Thyroid gland (tissue), 4 donors: ENCODE data around the gene CROCC2. TPM values are rescaled to one million over a fixed set of nuclear protein-coding genes. Genes with fewer than 3 reads are reported as not detected.

Source experiments
- DNase-seq, 2 donors: peaks; one replicate each; pipeline ENCODE4 v3.0.0-alpha.2; 2019
- H3K27ac ChIP-seq, 3 donors: fragments of 200-600 bp; sonication (generic); 1 replicate in 2 of 3; 2 replicates in 1 of 3; pipeline ENCODE4 v1.5.1; 2016 to 2019; ENCODE audit warnings: mild to moderate bottlenecking in 1 of 3, moderate library complexity in 1 of 3
- H3K27me3 ChIP-seq: fragments of 200-600 bp; sonication (generic); one replicate; pipeline ENCODE4 v1.5.1; 2019
- H3K36me3 ChIP-seq, 2 donors: fragments of 200-600 bp; sonication (generic); one replicate each; pipeline ENCODE4 v1.5.1; 2016 to 2019
- H3K4me1 ChIP-seq, 2 donors: fragments of 200-600 bp; sonication (generic); one replicate each; pipeline ENCODE4 v1.5.1; 2017 to 2019
- H3K4me3 ChIP-seq, 3 donors: fragments of 200-600 bp; sonication (generic); replicated peaks in 1 of 3; 1 replicate in 2 of 3; 2 replicates in 1 of 3; pipeline ENCODE4 v1.5.1; 2016; ENCODE audit warnings: mild to moderate bottlenecking in 1 of 3
- H3K9me3 ChIP-seq: fragments of 200-600 bp; sonication (generic); one replicate; pipeline ENCODE4 v1.5.1; 2017
- POLR2A ChIP-seq, 2 donors: fragments of 450-650 bp; IDR thresholded peaks; one replicate each; pipeline ENCODE4 v1.6.1; 2017; ENCODE audit warnings: antibody characterized with exemption in 2 of 2, mild to moderate bottlenecking in 2 of 2, moderate library complexity in 1 of 2
- WGBS, 2 donors: methylation state at CpG; one replicate each; pipeline ENCODE4 v1.1.5; 2017; 5-methylcytosine and 5-hydroxymethylcytosine counted together
- intact Hi-C: fragments of 100-400 bp; cut with DNase I; formaldehyde crosslinking; loops from one replicate; pipeline ENCODE4 v1.15.1; 2023
- total RNA-seq, 4 donors: library from RNA; depleted of rRNA; stranded (reverse); fragments of >200 nt; gene quantifications; one replicate each; pipeline ENCODE4 v1.2.3, GENCODE V29; 2016
- TF ChIP-seq, protein P1 (sequence below), 6 experiments: fragments of 200-600 bp in 3 of 6; fragments of 450-650 bp in 3 of 6; sonication (generic) in 3 of 6; IDR thresholded peaks; one replicate each; pipeline ENCODE4 v1.5.1; 2016 to 2019; ENCODE audit warnings: antibody characterized with exemption in 6 of 6, mild to moderate bottlenecking in 2 of 6, inconsistent platforms in 1 of 6, moderate library complexity in 1 of 6

CROCC2 gene
- total RNA-seq, 4 donors from 2014 or later = not detected

GRCh38 chr2:240949791-240950705 lies 43.9 kb downstream of the CROCC2 start:
- DNase-seq = no peak
- WGBS, 2 donors = 84 to 92% methylated on average over 12 to 14 of the region's 14 CpGs

GRCh38 chr2:240951045-240951594 lies 45.0 kb downstream of the CROCC2 start:
- no peak overlapping the region for H3K27ac ChIP-seq
- H3K36me3 ChIP-seq = no peaks in the 10 kb centered on the region
- H3K4me1 ChIP-seq = peaks cover 6 to 24% of the 10 kb centered on the region in 2 donors
- intact Hi-C loops = no loop called here
- TF ChIP-seq, protein P1, sequence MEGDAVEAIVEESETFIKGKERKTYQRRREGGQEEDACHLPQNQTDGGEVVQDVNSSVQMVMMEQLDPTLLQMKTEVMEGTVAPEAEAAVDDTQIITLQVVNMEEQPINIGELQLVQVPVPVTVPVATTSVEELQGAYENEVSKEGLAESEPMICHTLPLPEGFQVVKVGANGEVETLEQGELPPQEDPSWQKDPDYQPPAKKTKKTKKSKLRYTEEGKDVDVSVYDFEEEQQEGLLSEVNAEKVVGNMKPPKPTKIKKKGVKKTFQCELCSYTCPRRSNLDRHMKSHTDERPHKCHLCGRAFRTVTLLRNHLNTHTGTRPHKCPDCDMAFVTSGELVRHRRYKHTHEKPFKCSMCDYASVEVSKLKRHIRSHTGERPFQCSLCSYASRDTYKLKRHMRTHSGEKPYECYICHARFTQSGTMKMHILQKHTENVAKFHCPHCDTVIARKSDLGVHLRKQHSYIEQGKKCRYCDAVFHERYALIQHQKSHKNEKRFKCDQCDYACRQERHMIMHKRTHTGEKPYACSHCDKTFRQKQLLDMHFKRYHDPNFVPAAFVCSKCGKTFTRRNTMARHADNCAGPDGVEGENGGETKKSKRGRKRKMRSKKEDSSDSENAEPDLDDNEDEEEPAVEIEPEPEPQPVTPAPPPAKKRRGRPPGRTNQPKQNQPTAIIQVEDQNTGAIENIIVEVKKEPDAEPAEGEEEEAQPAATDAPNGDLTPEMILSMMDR (IDR thresholded peaks at IDR 0.05) = no peak
- TF ChIP-seq POLR2A (IDR thresholded peaks at IDR 0.05) = no peak
- WGBS, 2 donors = 92% methylated on average over 3 of the region's 3 CpGs
- H3K9me3 ChIP-seq = no peaks in the 10 kb centered on the region
- DNase-seq = no peak
- no peak overlapping the region for H3K4me3 ChIP-seq
- no peaks in the 10 kb centered on the region for H3K27me3 ChIP-seq

More at GRCh38 chr2:240949791-240950705, 43.9 kb downstream of the CROCC2 start:
- Histone ChIP-seq H3K27me3 (no peaks in the 10 kb centered on the region), H3K9me3 (no peaks in the 10 kb centered on the region), H3K36me3 (no peaks in the 10 kb centered on the region), H3K4me1 (peaks cover 0 to 14% of the 10 kb centered on the region in 2 donors), H3K4me3 (no peak overlapping the region), H3K27ac (no peak overlapping the region)
- intact Hi-C loops = no loop called here
- no peak for TF ChIP-seq POLR2A (IDR thresholded peaks at IDR 0.05)
- TF ChIP-seq, protein P1 (IDR thresholded peaks at IDR 0.05) = no peak

DNA sequence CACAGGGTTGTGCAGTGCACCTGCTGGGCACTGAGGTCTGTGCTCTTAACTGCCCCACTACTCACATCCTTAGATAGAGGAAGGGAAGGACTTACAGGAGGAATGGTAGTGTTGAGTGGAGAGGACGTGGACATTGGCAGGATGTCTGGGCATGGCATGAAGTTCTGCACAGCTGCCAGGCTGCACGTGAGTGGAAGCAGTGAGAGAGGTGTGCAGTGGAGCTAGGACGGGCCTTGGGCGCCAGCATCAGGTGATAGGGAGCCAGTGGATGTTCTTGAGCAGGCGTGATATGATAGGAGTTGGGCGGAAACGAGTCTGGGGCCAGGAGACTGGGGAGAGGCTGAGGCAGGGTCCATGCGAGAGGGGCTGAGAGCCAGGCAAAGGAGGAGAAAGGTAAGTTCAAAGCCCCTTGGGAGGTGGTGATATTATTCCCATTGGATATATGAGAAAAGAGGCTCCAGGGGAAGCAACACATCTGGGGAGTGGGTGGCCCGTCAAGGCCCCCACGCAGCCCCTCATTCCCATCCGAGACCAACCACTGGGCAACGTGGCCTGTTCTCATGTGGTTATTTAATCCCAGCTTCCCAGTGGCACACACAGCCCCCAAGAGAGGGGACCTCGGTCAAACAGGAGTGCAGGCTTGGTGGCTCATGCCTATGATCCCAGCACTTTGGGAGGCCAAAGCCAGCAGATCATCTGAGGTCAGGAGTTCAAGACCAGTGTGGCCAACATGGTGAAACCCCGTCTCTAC lies 46.5 kb downstream of the CROCC2 start:
- intact Hi-C loops = no loop called here
- no peaks in the 10 kb centered on the region for H3K36me3 ChIP-seq
- peaks cover 15 to 40% of the 10 kb centered on the region in 2 donors for H3K4me1 ChIP-seq
- H3K9me3 ChIP-seq = no peaks in the 10 kb centered on the region
- H3K27me3 ChIP-seq = no peaks in the 10 kb centered on the region
- TF ChIP-seq POLR2A (IDR thresholded peaks at IDR 0.05) = no peak
- TF ChIP-seq, protein P1 (IDR thresholded peaks at IDR 0.05) = no peak
- no peak overlapping the region for H3K27ac ChIP-seq
- H3K4me3 ChIP-seq = no peak overlapping the region
- peak in 1 of 2 donors; percentile 41 for DNase-seq
- 83 to 85% methylated on average over 13 to 14 of the region's 14 CpGs for WGBS, 2 donors

DNA sequence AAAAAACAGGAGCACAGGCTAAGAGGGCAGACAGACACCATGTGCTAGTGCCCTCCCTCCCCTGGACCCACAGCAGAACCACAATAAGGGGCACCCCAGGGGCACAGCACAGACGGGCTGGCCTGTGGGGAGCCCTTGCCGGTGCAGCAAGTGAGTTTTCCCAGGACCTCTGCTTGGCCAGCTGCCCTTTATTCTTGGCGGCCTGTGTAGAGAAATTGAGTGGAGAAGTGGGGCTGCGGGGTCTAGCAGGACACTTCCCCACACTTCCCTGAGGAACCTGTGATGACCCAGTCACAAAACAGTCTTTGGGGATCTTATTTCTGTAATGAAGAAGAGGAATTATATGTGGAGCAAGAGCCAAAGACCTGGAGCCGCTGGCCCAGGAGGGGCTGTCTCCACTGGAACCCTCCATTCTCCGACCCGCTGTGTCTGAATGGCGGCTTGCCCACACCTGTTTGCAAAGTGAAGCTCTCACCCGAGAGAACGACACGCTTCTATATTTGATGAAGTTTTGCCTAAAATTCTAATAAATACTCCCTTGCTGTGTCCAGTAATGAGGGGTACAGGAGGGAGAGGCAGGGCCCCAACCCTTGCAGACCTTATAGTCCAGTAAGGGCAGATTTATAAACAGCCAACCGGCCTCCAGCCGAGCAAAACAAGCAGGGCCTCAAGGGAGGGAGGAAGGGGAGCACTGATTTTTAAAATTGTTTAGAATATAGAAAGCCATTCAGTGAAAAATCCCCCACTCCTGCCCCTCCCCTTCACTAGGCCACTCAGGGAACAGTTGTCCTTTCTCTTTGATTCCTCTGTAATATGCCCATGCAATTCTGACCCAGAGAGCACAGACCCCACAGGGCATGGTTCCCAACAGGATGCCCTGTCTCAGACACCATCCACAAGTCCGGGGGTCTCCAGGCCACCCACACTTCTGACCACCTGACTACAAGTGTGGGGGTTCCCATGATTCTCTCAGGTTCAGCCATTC lies 47.6 kb downstream of the CROCC2 start:
- peak in 1 of 2 donors; percentile 42 for DNase-seq
- WGBS, 2 donors = 49 to 65% methylated on average over 13 to 14 of the region's 14 CpGs
- no peaks in the 10 kb centered on the region for H3K36me3 ChIP-seq
- H3K4me1 ChIP-seq = peaks cover 20 to 50% of the 10 kb centered on the region in 2 donors
- no peaks in the 10 kb centered on the region for H3K27me3 ChIP-seq
- TF ChIP-seq, protein P1 (IDR thresholded peaks at IDR 0.05) = no peak
- no peak for TF ChIP-seq POLR2A (IDR thresholded peaks at IDR 0.05)
- H3K27ac ChIP-seq = no peak overlapping the region
- intact Hi-C loops = no loop called here
- no peaks in the 10 kb centered on the region for H3K9me3 ChIP-seq
- no peak overlapping the region for H3K4me3 ChIP-seq
